ENCODE measurements around the gene CASQ2.
"Not testable (repeated sequence)": the region's sequence is repeated elsewhere in the genome, so short reads cannot be mapped to it uniquely, and the experiment has no call there.

The CASQ2 gene

DNA sequence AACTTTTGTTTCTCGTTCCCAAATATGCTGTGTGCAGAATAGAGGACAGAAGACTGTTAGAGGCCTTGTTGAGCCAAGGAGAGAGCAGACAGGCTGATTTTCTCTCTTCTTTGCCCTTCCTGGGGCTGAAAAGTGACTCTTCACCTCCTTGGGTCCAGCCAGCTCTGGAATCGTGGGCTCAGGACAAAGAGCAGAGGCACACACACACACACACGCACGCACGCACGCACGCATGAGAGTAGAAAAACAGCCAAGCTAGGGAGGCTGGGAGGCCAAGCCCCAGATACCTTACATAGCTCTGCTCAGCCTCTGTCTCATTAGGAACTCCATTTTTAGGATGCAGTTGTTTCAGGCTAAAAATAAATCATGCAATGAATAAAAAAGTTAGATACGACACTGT lies at the start of gene CASQ2:
TSS of gene CASQ2 (minus strand) at position 166 of the 400 bp plus-strand sequence. CDS start 173 bp downstream, outside the sequence.
- no peak for DNase-seq

DNA sequence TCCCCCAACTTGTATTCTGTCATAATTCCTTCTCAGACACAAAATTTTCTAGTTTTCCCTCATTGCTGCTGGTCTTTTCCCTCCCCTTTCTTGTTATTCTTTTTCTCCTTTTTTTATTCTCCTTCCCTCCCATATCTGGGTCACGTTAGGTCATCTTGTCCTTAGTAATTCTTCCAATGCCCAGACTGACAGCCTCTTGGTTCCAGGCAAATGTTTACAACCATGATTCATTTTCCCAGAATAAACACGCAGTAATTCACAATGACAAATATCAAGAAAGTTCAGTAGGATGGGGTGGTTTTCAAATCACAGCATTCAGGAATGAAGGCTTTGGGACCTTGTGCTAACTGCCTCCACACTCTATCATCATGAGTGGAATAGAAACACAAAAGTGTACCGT lies 47.2 kb upstream of the CASQ2 start:
- DNase-seq: no peak

DNA sequence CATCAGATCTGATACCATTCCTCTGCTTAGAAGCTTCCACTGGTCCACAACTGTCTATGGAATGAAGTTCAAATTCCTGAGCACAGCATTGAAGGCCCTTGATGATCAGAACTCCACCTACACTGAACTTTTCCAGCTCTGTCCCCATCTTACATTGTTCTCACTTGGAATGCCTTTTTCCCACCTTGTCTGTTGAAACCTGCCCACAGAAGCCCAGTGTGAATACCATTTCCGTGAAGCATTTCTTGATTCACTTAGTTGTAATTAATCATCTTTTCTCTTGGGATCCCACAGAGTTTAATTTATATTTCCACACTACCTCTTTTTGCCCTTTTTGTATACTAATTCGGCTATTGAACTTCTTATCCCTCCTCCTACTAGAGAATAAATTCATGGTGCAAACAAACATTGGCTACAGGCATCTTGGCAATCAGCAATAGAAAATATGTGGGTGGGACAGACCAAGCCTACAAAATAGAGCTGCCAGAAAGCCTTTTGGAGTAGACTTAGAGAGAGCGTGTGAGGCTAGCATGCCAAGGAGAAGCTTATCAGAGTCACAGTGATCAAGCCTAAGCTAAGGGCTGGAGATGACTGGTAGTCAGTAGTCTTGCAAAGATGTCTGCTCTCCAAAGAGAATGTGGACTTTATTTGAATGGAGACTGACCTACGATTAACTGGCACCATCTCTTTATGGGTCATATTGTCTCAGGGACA lies 46.3 kb upstream of the CASQ2 start:
- DNase-seq: no peak

DNA sequence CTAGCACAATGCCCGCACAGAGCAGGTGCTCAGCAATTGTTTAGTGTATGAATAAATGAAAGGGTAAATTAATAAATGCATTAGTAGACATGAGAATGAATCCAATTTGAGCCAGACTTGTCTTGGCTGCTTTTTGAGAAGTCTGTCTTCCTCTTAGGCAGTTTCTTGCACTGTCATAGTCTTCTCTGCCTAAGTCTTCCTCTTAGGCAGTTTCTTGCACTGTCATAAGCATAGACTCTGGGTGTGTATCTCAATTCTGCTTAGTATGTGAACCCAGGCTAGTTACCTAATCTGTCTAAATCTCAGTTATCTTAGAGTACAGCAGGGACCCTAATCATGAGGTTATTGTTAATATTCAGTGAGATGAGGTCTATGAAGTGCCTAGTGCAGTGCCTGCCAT lies 45.2 kb upstream of the CASQ2 start:
- DNase-seq: no peak

DNA sequence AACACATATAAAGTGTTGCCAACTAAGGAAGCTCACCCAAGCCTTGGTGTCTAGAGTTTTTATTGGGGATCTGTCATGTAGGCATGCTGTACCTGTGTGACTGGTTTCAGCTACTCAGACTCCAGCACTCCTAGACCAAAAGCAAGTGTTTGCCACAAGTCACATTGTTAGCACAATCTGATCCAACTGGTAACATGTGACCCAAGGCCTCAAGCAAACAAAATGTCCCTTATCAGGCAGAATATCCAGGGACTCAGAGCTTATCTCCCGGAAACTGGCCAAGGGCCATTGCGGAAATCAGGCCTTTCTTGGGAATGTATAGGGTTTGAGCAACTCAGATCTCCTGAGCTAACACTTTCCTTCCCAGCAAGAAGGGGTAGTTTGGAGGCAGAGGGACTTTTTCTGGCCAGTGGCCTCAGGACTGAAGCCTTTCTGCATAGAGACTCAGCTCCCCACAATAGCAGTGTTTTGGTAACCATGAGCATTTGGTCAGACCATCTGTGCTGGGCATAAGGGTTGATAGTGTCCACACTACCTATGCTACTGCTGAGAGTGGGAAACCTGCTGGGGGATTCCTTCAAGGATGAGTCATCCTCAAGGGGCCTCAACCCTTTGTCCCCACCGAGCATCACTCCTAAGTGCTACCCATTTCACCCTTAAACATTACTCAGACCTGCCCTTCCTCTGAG lies 42.8 kb upstream of the CASQ2 start:
- no peak for DNase-seq

DNA sequence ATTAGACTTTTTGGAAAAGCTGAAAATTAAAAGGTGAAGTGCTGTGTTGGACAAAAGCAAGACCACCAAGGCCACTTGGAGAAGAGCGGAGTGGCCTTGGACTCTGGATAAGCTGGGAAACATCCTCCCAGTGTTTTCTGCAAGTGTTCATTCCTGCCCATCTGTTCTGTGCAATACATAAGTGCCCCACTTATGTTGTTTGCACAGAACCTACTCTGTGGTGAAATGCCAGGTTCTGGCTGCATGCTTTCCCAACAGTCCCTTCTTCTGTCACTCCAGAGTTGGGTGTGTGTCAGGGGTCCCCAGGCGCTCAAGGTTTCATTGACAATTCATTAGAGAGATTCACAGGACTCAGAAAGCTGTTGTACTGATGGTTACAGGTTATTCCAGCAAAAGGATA lies 42.1 kb upstream of the CASQ2 start:
- DNase-seq: no peak

DNA sequence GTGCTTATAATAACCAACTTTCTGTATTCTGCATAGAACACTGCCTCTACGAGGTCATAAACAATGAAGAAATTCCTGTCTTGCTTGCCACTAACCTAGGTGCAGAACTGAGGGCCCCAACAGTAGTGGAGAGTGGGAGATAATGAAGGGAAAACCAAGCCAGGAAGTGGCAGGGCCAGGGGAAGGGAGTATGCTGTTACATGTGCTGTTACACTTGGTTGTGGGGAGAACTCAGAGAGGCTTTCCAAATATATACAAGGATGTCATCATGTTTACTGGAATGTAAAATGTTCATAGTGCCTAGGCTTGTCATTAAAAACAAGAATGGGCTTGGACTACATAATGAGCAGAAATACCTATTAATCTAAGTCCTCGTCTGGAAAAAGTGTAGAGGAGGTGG lies 41.3 kb upstream of the CASQ2 start:
- no peak for DNase-seq

DNA sequence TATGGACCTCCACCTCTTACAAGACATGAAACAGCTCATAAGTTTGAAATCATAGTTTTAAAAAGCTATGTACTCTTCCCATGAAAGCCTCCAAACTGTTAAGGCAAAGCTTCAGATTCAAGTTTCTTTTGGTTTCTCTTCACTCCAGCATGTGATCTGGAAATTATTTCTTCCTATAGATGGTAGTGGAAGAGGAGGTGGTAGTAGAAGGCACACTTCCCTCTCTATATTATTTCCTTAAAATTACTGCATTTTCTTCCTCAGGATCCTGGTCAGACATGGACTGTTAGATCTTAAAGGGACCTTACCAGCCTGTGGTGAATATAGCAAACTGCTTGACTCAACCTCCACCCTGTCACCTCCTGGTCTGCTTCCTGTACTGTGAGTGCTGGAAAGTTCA lies 40.6 kb upstream of the CASQ2 start:
- no peak for DNase-seq

DNA sequence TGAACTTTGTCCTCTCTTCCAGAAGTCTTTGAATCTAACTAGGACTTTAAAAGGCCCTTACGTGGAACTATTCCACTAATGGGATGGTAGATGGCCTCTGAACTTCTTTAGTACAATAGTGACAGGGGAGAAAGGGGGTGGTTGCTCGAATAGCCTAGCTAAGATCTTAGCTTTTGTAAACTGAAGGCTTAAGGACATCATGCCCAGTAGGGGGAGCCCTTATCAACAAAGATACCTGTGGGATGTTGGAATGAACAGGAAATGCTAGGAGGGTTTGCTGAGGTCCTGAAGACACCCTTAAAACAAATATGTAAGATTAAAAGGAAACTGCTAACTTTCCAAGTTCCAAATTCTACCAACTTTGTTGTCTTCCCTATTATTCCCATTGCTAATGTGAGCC lies 39.2 kb upstream of the CASQ2 start:
- DNase-seq: peak; percentile 28 to 53

DNA sequence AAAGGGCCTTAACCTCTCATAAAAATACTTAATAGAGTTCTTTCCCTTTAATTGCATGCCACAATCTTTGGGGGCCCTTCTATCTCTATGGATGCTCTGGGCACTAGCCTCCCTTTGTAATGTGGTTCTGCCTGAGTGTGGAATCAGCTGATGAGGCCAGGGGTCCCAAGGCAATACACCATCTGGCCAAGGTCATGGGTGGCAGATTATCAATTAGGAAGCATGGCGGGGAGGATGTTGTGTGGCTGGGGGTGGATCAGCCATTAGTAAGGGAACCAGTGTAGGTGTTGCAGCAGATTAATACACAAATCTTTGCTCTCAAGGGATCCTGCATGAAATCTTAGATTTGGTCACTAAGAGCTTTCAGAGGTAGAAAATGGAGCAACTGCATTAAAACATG lies 37.1 kb upstream of the CASQ2 start:
- DNase-seq: no peak

DNA sequence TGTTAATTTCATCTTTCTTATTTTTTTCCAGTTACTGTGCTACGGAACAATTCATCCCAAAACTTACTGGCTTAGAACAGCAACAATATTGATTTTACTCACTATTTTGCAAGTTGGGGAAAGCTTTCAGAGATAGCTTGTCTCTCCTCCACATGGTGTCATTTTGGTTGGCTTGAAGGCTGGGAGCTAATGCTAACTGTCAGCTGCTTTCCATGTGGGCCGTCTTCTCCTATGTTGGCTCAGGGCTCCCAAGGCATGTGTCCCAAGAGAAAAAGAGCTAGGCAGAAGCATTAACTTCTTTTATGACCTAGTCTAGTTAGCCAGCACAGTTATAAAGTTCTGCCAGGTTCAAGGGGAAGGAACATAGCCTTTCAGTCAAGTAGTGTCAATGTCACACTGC lies 33.9 kb upstream of the CASQ2 start:
- DNase-seq: no peak

DNA sequence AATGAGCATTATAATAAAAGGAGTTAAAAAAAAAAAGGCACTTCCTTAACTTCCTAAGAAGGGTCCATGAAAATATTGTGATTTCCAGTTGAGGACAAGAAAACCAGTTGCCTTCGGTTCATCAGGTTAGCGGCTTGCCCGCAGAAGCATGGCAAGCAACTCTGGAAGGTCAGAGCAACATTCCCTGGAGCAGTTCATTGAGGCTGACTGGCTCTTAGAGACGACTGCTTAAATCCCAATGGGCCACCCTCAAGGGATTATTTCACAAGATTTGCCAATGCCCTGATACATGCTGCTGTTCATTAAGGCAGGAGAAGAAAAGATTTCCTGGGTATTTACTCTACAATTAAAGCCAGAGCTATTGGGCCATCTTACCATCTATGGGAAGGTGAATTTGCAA lies 29.0 kb upstream of the CASQ2 start:
- DNase-seq: no peak

DNA sequence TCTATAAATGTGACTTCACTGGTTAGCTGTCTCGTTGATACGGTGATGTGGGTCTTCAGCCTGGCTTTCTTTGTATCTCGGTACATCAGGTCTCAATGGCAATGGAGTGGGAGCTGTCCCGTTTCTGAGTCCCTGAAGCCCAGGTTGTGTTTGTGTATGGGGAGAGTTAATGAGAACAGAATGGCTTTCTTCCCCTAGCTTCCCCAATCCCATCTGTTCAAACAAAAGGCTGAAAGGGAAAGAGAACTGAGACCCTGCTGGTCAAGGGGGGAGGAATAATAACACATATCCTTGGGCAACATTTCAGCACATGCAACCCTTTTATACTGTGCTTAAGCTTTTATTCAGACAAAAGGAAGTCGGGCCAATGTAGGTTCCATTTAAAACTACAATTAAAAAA lies 28.4 kb upstream of the CASQ2 start:
- no peak for DNase-seq

DNA sequence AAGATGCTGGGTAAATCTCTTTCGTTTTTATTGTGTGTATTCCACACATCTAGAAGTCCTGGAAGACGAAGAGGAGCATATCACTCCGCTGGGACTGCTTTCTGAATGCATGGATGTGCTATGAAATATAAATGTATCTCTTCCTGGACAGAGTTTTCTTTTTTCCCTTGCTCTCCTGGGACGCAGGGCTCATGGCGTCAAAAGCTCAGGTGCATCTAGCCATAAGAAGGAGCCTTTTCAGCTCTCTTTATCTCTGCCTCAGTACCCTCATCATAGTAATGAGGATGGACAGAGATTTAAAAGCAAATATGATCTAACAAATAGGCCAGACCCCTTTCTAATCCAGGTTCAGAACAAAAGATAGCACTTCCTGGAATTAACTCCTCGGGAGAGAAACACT lies 27.5 kb upstream of the CASQ2 start:
- no peak for DNase-seq

DNA sequence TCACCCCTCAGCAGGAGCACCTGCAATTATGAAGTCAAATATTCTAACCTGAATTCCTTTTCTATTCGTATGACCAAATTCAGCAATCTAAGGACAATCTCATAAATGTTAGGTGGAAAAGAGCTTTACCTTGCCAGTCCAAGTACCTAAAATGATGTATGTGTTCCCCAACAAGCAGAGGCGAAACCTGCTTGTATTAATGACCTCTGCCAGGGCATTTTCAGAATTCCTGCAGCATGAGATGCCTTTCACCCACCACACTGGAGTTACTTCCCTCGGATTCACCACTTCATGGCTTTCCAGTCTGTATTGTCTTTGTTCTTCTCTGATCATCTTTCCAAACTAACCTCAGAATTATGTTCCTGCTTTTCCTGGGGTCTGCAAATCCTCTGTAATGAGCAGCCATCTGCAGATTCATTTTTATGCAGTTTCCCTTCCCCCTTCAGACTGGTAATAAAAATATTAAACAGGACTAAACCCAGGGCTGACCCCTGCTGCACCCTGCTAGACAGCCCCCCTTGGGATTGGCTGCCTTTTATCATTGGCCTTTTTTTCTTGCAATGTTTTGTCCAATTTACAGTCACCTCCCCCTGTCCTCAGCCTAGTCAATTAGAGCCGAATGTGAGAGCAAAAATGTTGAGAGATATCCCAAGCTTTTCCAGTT lies 26.6 kb upstream of the CASQ2 start:
- no peak for DNase-seq

DNA sequence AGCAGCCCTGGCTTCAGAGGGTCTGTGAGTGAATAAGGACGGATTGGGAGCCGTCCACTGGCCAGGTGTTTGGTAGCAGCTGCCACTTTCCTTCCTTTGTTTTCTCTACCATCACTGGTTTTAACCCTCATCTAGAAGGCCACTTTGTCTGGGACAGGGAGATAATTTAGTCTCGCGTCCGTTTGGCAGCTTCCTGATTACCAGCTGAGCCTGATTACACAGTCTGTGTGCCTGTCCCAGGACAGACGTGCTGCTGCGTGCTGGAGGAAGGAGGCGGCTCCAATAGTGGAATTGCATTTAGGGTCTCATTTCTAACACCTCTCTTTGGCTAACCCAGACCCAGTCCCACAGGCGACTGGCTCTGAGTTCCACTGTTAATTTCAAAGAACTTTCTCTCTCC lies 24.6 kb upstream of the CASQ2 start:
- no peak for DNase-seq

DNA sequence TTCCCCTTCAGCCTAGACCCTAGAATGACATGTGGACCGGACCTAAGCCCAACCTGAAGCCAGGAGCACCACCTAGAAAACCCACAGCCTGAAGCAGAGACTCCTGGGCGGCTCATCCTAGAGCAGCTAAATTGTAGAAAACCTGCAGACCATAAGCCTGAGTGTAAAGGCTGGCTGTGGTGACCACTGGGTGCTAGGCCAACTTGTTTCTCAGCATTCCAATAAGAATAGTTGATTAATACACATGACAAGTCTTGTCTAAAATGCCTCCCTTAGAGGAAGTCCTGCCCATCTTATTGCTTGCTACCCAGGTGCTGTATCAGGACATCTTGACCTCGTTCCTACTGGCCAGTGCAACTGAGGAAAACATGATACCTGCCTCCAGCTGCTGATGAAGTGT lies 23.3 kb upstream of the CASQ2 start:
- no peak for DNase-seq

DNA sequence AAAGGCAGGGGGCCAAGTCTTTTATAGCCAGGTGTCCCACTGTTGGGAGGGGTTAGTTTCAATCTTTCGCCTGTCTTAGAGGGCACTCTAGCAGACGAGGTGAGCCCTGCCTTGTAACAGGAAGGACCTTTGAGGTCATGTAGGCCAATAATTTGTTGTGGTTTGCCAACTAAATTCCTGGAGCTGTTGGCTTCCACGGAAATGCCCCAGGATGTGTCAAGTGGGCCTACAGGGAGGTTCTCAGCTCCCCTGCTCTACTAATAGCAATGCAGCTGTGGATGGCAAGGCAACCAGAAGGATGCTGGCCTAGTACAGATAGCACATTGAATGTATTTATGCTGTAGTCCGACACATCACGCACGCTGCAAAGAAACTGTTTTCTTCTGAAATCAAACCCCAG lies 22.3 kb upstream of the CASQ2 start:
- DNase-seq: no peak

DNA sequence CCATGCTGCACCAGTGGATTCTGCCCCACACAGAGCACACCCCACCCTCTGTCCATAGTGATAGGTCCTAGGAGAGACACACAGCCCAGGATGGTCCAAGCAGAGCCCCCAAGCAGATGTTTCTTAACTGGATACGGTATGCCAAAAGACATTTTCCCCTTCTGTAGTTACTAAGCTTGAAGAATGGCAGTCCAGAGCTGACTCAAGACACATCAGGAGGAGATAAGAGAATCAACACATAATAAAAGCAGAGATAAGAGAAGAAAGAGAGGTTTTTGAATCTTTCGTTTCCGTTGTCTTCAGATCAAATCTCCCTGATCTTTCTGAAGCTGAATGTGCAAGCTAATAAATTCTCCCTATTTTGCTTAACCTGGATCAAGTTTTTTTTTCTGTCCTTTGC lies 21.8 kb upstream of the CASQ2 start:
- DNase-seq: no peak

DNA sequence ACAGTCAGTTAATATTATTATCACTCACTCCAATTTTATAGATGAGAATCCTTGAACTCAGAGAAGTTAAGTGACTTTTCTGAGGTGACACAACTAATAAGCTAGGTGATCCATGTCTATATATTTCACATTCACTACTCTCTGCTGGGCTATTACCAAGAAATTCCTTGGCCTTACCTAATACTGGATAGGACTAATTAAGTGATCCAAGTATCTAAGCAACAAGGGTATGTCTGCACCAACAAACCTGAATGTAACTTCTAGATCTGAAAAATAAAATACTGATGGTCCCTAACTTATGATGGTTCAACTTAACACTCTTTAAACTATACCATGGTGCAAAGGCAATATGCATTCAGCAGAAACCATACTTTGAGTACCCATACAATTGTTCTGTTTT lies 14.8 kb upstream of the CASQ2 start:
- no peak for DNase-seq

DNA sequence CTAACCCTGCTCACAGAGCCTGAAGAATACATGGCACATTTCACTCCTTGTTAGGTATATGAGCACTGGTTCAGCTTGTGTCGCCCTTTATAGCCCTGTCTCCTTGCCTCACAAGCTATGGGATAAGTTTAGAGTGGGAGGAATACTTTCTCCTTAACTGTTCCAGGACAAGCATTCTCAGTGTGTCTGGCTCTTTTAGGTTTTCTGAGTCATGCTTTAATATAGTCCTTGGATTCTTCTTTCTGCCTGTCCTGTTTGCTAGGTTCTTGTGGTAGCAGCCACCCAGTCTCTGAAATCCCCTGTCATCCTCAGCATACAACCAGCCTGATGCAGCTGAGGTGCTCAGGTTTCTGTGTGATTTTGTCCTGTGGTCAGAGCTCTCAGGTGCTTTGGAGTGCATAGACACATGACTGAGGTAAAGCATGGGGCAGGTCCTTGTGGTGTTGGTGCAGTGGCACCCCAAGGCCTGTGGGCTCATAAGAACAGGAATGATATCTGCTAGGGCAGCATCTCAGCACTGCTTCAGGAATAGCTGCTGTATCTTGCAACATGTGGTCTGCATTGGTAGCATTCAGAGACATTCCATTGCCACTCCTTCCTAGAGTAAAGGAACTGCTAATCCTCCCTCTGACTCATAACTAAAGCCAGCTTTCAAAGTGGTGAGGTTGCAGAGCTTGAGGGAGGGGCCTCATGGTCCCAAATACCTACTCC lies 14.2 kb upstream of the CASQ2 start:
- DNase-seq: no peak

DNA sequence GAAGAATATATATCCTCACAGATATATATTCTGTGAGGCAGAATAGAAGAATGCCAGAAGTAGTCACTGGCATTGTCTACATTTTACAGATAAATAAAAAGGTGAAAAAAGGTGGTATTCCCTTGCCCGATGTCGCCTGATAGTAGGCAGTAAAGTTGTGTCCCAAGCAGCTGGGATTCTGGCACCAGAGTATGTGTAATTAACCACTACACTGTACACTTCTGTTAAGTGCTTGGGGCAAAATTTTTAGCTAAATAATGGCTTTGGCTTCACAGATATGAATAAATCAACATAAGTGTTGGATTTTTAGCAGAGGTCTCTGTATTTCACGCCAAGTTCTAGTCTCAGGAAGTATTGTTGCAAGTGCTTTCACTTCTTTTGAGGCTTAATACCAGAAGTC lies 13.3 kb upstream of the CASQ2 start:
- no peak for DNase-seq

DNA sequence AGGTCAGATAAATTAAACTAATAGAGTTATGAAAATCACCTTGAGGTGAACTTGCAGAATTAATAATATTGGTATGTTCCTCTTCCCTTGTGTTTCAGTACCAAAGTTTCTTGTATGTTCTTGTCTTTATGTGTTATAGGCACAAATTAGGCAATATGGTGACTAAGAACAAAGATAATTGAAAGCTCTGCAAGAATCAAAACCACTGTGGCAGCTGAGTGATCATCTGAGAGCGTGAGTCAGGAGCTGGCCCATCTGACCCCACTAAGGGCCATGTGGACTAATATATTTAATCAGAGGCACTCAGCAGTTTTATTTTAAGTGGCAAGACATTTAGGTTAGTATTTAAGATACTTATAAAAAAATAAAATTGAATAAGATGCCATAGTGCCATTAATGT lies 12.8 kb upstream of the CASQ2 start:
- no peak for DNase-seq

DNA sequence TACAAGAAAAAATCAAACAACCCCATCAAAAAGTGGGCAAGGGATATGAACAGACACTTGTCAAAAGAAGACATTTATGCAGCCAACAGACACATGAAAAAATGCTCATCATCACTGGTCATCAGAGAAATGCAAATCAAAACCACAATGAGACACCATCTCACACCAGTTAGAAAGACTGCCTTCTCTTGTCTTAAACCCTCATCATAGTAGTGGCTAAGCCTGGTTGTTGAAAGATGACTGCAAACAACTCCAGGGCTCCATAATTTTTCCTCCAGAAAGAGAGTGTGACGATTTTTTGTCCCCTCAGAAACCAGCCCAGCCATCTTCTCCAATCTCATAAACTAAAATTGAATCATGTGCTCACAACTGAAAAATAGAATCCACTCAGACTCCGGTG lies 12.1 kb upstream of the CASQ2 start:
- not testable (repeated sequence) for DNase-seq
